Ectodermal cell (in vitro differentiated cells): ENCODE data around the gene PLXNB1.

Experiments
- H3K27ac ChIP-seq: 2 replicates; pipeline ENCODE4 v1.7.0; 2013; ENCODE audit warnings: mild to moderate bottlenecking, low read depth, low read length; ENCODE audit not compliant: insufficient read depth, poor library complexity, severe bottlenecking
- H3K27me3 ChIP-seq: 2 replicates; pipeline ENCODE4 v1.7.0; 2013; ENCODE audit warnings: mild to moderate bottlenecking, low read length; ENCODE audit not compliant: insufficient read depth, control insufficient read depth, poor library complexity, severe bottlenecking
- H3K36me3 ChIP-seq: one replicate; pipeline ENCODE4 v1.7.0; 2013; ENCODE audit warnings: low read length; ENCODE audit not compliant: control insufficient read depth, insufficient read depth
- H3K4me1 ChIP-seq: one replicate; pipeline ENCODE4 v1.7.0; 2013; ENCODE audit warnings: low read length; ENCODE audit not compliant: control insufficient read depth, insufficient read depth
- H3K4me3 ChIP-seq: 2 replicates; pipeline ENCODE4 v1.7.0; 2013; ENCODE audit warnings: low read depth, low read length, control low read depth; ENCODE audit not compliant: insufficient read depth
- H3K9me3 ChIP-seq: 2 replicates; pipeline ENCODE4 v1.7.0; 2013; ENCODE audit warnings: mild to moderate bottlenecking, low read length, moderate library complexity; ENCODE audit not compliant: control insufficient read depth
- WGBS, 2 experiments: methylation state at CpG; one replicate each; pipeline ENCODE4 v1.1.7; 2013; ENCODE audit warnings: missing lambda C conversion rate in 2 of 2; 5-methylcytosine and 5-hydroxymethylcytosine counted together

PLXNB1 gene

GRCh38 chr3:48434591-48435222 is 4.8 kb upstream of the PLXNB1 start:
- Histone ChIP-seq H3K9me3 (no peaks in the 10 kb centered on the region), H3K27me3 (no peaks in the 10 kb centered on the region), H3K36me3 (peaks cover 23% of the 10 kb centered on the region), H3K27ac (no peak overlapping the region), H3K4me1 (peaks cover 8% of the 10 kb centered on the region), H3K4me3 (no peak overlapping the region)
- 93 to 94% methylated on average over 15 of the region's 15 CpGs for WGBS, 2 experiments

DNA sequence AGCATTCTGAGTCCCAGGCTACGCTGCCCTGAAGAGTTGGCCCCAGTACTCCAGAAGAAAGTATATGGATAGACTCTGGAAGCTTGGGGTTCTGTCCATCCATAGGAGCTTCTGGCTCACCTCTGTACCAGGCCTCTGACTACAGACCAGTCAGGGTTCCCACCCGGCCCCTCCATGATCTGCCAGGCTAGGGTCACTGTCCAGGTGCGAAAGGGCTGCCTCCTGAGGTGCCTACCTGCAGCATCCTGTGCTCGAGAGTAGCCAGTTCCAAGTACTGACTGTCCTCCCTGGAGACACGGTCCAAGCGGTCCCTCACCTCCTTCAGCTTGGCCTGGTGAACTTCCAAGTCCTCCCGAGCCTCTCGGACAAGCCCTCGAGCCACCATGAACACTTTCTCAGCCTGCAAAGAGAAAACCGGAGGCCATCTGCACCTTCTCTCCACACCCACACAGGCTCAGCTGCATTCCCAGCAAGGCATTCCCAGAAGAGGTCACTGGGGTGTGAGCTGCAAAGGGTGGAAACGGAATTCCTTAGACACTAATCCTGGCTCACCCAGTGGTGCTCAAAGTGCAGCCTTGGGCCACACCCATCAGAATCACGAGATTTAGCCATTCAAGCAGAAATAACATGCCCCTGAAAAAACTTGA is 3.7 kb upstream of the PLXNB1 start:
- Histone ChIP-seq H3K27me3 (no peaks in the 10 kb centered on the region), H3K36me3 (peaks cover 23% of the 10 kb centered on the region), H3K4me1 (peaks cover 8% of the 10 kb centered on the region), H3K27ac (no peak overlapping the region), H3K4me3 (no peak overlapping the region), H3K9me3 (no peaks in the 10 kb centered on the region)
- WGBS, 2 experiments, result 91 to 92% methylated on average over 12 of the region's 12 CpGs

DNA sequence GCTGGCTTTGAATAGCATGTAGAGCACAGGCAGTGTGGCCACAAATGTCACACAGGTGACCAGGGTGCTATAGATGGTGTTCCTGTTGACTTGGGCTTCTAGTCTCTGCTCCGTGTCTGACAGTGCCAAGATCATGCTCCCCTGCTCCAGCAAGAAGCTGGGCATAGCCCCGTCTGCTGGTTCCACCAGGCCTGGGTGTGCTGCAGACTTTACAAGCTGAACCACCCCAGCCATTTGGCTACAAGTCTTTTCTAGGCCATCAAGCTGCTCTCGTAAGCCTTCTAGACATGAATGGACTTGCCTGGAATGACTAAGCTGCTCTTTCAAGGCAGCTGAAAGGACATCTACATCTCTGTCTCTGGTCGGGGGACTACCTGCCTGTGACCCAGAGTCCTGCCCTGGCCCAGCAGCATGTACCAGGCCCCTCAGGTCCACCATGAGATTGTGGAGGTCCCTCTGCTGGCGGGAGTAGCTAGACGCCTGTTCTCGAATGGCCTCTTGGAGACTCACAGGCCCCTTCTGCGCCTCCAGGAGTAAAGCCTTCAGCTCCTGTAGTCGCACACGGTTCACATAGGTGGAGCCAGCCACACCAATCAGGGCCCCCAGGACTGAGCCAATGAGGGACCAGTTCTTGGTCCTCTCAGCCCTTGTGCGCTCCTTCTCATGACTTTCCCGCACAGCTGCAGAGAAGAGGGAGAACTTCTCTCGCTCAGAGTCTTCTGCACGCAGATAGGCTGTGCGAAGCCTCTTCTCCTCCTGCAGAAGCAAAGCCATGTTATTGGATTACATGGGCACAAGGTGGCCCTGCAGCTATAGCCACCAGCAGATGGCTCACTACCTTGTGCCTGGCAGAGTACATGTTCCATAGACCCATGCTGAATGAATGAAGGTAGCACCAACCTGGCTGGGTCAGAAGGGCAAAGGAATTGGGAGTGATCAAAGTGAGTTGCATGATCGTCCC is 2.8 kb upstream of the PLXNB1 start:
- H3K4me1 ChIP-seq, result peaks cover 14% of the 10 kb centered on the region
- no peak overlapping the region for H3K27ac ChIP-seq
- peaks cover 23% of the 10 kb centered on the region for H3K36me3 ChIP-seq

DNA sequence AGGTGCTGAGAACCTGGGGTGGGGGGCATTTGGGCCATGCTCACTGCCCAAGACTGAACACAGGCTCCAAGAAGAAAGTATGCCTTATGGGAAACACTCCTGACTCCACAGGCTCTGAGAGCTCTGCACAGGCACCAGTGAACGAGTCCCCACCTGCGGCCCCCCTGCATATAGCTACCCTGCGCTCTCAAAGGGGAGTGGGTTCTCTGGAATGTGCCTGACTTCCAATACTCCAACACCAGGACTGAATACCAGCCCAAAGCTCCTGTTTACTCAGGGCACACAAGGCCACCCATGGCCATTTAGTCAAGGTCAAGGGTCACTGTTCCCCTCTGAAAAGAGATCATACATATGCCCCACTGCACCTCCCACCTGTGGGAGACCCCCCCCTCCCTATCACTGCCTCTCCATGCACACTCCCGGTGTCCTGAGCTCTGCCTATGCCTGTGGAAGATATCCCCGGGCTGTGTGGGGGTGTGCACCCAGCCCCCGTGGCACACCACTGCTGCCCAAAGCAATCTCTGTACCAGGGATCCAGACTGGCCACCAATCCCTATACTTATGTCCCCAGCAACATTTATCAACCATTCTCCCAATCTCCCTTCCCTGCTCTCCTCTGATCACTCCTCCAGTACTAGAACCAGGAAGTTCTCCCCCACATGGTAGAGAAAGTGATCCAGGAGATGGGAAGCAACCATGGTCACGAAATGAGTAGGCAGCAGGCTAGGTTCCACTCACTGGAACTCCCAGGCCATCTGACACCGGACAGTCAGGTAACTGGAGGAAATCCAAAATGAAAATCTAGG is 1.5 kb upstream of the PLXNB1 start:
- no peaks in the 10 kb centered on the region for H3K27me3 ChIP-seq
- H3K36me3 ChIP-seq, result peaks cover 23% of the 10 kb centered on the region
- H3K4me1 ChIP-seq, result peaks cover 26% of the 10 kb centered on the region
- 93 to 94% methylated on average over 8 of the region's 8 CpGs for WGBS, 2 experiments
- no peaks in the 10 kb centered on the region for H3K9me3 ChIP-seq
- no peak overlapping the region for H3K4me3 ChIP-seq
- H3K27ac ChIP-seq, result no peak overlapping the region

More for the DNA sequence above, 2.8 kb upstream of the PLXNB1 start:
- Histone ChIP-seq H3K4me3 (no peak overlapping the region), H3K9me3 (no peaks in the 10 kb centered on the region), H3K27me3 (no peaks in the 10 kb centered on the region)
- 77 to 80% methylated on average over 16 of the region's 16 CpGs for WGBS, 2 experiments

DNA sequence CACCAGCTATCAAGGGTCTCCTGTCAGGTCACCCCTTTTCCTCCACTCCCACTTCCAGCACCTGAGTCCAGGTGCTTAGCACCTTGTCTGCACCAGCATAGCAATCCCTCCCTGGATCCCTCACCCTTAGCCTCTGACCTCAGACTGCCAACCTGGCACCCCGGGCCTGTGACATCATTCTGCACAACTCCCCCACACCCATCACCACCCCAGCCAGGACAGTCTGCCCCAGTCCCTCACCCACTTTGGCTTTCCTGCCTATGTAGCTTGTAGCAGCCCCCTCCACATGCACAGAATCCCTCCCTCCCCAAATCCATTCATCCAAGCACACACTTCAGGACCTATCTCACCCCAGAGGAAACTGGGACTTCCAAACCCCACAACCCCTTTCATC is 819 bp upstream of the PLXNB1 start:
- Histone ChIP-seq H3K27me3 (no peaks in the 10 kb centered on the region), H3K27ac (no peak overlapping the region), H3K36me3 (peaks cover 23% of the 10 kb centered on the region), H3K9me3 (no peaks in the 10 kb centered on the region), H3K4me1 (peaks cover 33% of the 10 kb centered on the region), H3K4me3 (no peak overlapping the region)
- 89 to 95% methylated on average over 1 of the region's 1 CpG for WGBS, 2 experiments

- H3K4me3 ChIP-seq, result peak overlapping the region; percentile 90
- 0% methylated on average over 86 of the region's 86 CpGs for WGBS, 2 experiments
- H3K27ac ChIP-seq, result peak overlapping the region; percentile 98
- H3K27me3 ChIP-seq, result no peaks in the 10 kb centered on the region
- H3K4me1 ChIP-seq, result peaks cover 45% of the 10 kb centered on the region
- H3K36me3 ChIP-seq, result peaks cover 23% of the 10 kb centered on the region
- no peaks in the 10 kb centered on the region for H3K9me3 ChIP-seq
Observed at GRCh38 chr3:48429317-48429959, 448 bp downstream of the PLXNB1 start.

DNA sequence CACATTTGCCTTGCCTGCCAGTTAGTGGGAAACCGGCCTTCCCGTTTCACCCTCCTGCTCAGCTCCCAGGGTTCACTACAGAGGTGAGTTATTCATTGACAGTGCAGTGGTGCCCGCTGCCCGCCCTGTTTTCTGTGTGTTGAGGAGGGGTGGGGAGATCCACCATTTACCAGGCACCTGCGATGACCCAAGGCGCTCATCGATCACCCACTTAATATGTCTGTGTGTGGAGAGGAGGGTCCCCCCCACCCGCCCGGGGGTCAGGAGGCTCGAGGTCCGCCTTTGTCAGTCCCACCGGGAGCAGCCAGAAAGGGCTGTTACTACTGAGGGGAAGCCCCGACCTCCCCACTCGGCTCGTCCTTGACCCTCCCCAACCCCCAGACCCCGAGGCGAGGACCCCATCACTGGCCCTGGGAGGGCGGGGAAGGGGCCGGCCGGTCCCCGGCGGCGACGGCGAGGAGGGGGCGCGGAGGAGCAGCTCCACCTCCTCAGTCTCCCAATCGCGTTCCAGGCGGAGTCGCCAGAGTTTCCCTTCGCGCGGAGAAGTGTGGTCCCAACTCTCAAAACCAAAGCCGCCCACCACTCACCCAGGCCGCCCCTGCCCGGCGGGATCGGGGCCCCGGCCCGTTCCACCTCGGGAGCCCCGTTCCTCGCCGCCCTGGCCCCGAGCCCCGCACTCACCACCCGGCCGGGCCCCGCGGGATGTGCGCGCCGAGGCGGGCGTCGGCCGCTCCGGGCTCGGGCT is 1.1 kb downstream of the PLXNB1 start:
- 0% methylated on average over 56 to 60 of the region's 60 CpGs for WGBS, 2 experiments
- Histone ChIP-seq H3K27me3 (no peaks in the 10 kb centered on the region), H3K4me3 (peak overlapping the region; percentile 90), H3K9me3 (no peaks in the 10 kb centered on the region), H3K4me1 (peaks cover 45% of the 10 kb centered on the region), H3K27ac (peak overlapping the region; percentile 98), H3K36me3 (peaks cover 26% of the 10 kb centered on the region)

- Histone ChIP-seq H3K36me3 (peaks cover 24% of the 10 kb centered on the region), H3K9me3 (no peaks in the 10 kb centered on the region), H3K27ac (peak overlapping the region; percentile 1), H3K4me1 (peaks cover 45% of the 10 kb centered on the region), H3K27me3 (no peaks in the 10 kb centered on the region), H3K4me3 (peak overlapping the region; percentile 90)
- WGBS, 2 experiments, result 21 to 29% methylated on average over 7 of the region's 7 CpGs
Observed at GRCh38 chr3:48428088-48428571, 1.8 kb downstream of the PLXNB1 start.

DNA sequence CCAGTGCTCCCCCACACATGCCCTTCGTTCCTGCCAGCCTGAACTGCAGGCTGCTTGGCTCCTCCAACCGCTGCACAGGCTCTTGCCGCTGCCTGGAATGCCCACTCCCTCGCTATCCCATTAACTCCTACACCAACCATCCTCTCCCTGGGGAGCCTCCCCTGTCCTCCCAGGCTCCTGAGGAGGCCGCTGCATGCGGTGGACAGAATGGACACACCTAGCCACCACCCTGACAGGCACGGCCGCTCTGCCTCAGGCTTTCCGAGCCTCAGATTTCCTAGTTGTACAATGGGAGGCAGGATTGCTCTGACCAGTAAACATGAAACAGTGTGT is 2.3 kb downstream of the PLXNB1 start:
- H3K4me3 ChIP-seq, result peak overlapping the region; percentile 90
- H3K36me3 ChIP-seq, result peaks cover 26% of the 10 kb centered on the region
- 78 to 84% methylated on average over 9 of the region's 9 CpGs for WGBS, 2 experiments
- H3K4me1 ChIP-seq, result peaks cover 45% of the 10 kb centered on the region
- H3K27ac ChIP-seq, result no peak overlapping the region
- H3K27me3 ChIP-seq, result no peaks in the 10 kb centered on the region
- H3K9me3 ChIP-seq, result no peaks in the 10 kb centered on the region
